ENCODE results near the gene ADK.

The ADK gene

GRCh38 chr10:74365109-74365508 lies 214.1 kb downstream of the ADK start:
- H3K27me3 ChIP-seq (ENCODE audit: control insufficient read depth, insufficient read depth, low read length): no peaks in the 10 kb centered on the region
- no peaks in the 10 kb centered on the region for H3K36me3 ChIP-seq (ENCODE audit: control insufficient read depth, insufficient read depth, low read length)
- H3K27ac ChIP-seq: no peak overlapping the region
- no peak overlapping the region for H3K4me3 ChIP-seq (ENCODE audit: low read depth, low read length)
- no peaks in the 10 kb centered on the region for H3K9me3 ChIP-seq (ENCODE audit: control insufficient read depth, low read length)
- no peaks in the 10 kb centered on the region for H3K4me1 ChIP-seq
- TF ChIP-seq CTCF (IDR thresholded peaks at IDR 0.05): no peak
- no peak overlapping the region for H3K9ac ChIP-seq
- H3K79me2 ChIP-seq: no peaks in the 10 kb centered on the region
- no peak overlapping the region for H3K4me2 ChIP-seq (ENCODE audit: low read length)
- no peak overlapping the region for H2AFZ ChIP-seq

GRCh38 chr10:74371696-74372095 lies 220.7 kb downstream of the ADK start:
- H3K27me3 ChIP-seq (ENCODE audit: control insufficient read depth, insufficient read depth, low read length): no peaks in the 10 kb centered on the region
- H3K4me1 ChIP-seq: no peaks in the 10 kb centered on the region
- no peak for TF ChIP-seq CTCF (IDR thresholded peaks at IDR 0.05)
- no peak overlapping the region for H3K4me3 ChIP-seq (ENCODE audit: low read depth, low read length)
- no peak overlapping the region for H3K4me2 ChIP-seq (ENCODE audit: low read length)
- H3K9ac ChIP-seq: no peak overlapping the region
- no peak overlapping the region for H2AFZ ChIP-seq
- no peaks in the 10 kb centered on the region for H3K9me3 ChIP-seq (ENCODE audit: control insufficient read depth, low read length)
- H3K36me3 ChIP-seq (ENCODE audit: control insufficient read depth, insufficient read depth, low read length): no peaks in the 10 kb centered on the region
- H3K79me2 ChIP-seq: no peaks in the 10 kb centered on the region
- no peak overlapping the region for H3K27ac ChIP-seq

- Histone ChIP-seq H3K79me2 (no peaks in the 10 kb centered on the region), H3K4me2 (ENCODE audit: low read length) (no peak overlapping the region), H2AFZ (no peak overlapping the region), H3K9me3 (ENCODE audit: control insufficient read depth, low read length) (no peaks in the 10 kb centered on the region), H3K4me1 (no peaks in the 10 kb centered on the region), H3K9ac (no peak overlapping the region), H3K27me3 (ENCODE audit: control insufficient read depth, insufficient read depth, low read length) (no peaks in the 10 kb centered on the region), H3K36me3 (ENCODE audit: control insufficient read depth, insufficient read depth, low read length) (no peaks in the 10 kb centered on the region), H3K4me3 (ENCODE audit: low read depth, low read length) (no peak overlapping the region), H3K27ac (no peak overlapping the region)
- TF ChIP-seq CTCF (IDR thresholded peaks at IDR 0.05): no peak
Measured at GRCh38 chr10:74373059-74373458, 222.0 kb downstream of the ADK start.

GRCh38 chr10:74377476-74377875 lies 226.5 kb downstream of the ADK start:
- no peak overlapping the region for H2AFZ ChIP-seq
- H3K79me2 ChIP-seq: no peaks in the 10 kb centered on the region

More at GRCh38 chr10:74377476-74377875, 226.5 kb downstream of the ADK start:
- Histone ChIP-seq H3K9me3 (ENCODE audit: control insufficient read depth, low read length) (no peaks in the 10 kb centered on the region), H3K36me3 (ENCODE audit: control insufficient read depth, insufficient read depth, low read length) (no peaks in the 10 kb centered on the region), H3K4me3 (ENCODE audit: low read depth, low read length) (no peak overlapping the region), H3K27me3 (ENCODE audit: control insufficient read depth, insufficient read depth, low read length) (no peaks in the 10 kb centered on the region), H3K4me2 (ENCODE audit: low read length) (no peak overlapping the region), H3K9ac (no peak overlapping the region), H3K27ac (no peak overlapping the region), H3K4me1 (no peaks in the 10 kb centered on the region)
- TF ChIP-seq CTCF (IDR thresholded peaks at IDR 0.05): no peak

Measured in parathyroid adenoma (tissue), 2 donors.